T-helper 1 cell treated with Interleukin-12 subunit alpha and Interleukin-12 subunit beta and Interleukin-4 antibody, amounts not matched to agents 30 μg/mL and 1 μg/mL, for 36 hours (primary cell): ENCODE results near the gene LASP1NB.
"Not testable (repeated sequence)": the region's sequence is repeated elsewhere in the genome, so short reads cannot be mapped to it uniquely, and the experiment has no call there.

Experiments used
- H3K27ac Mint-ChIP-seq: one replicate; pipeline ENCODE4 v1.8.0; 2021; ENCODE audit warnings: mild to moderate bottlenecking, mixed read lengths
- H3K27me3 Mint-ChIP-seq: one replicate; pipeline ENCODE4 v1.8.0; 2021; ENCODE audit warnings: low read depth, mixed read lengths
- H3K36me3 Mint-ChIP-seq: one replicate; pipeline ENCODE4 v1.8.0; 2021; ENCODE audit warnings: low read depth, mixed read lengths
- H3K4me1 Mint-ChIP-seq: one replicate; pipeline ENCODE4 v1.8.0; 2021; ENCODE audit warnings: low read depth, mixed read lengths
- H3K4me3 Mint-ChIP-seq: one replicate; pipeline ENCODE4 v1.8.0; 2021; ENCODE audit warnings: mild to moderate bottlenecking, moderate library complexity, mixed read lengths
- H3K9me3 Mint-ChIP-seq: one replicate; pipeline ENCODE4 v1.8.0; 2021; ENCODE audit warnings: mixed read lengths

The LASP1NB gene

GRCh38 chr17:38905375-38905774 is 20.0 kb upstream of the LASP1NB start:
- H3K27me3 Mint-ChIP-seq, result no peaks in the 10 kb centered on the region
- H3K36me3 Mint-ChIP-seq, result peaks cover 37% of the 10 kb centered on the region
- peaks cover 20% of the 10 kb centered on the region for H3K4me1 Mint-ChIP-seq
- no peaks in the 10 kb centered on the region for H3K9me3 Mint-ChIP-seq
- no peak overlapping the region for H3K27ac Mint-ChIP-seq
- no peak overlapping the region for H3K4me3 Mint-ChIP-seq

GRCh38 chr17:38906460-38907228 is 18.8 kb upstream of the LASP1NB start:
- Mint-ChIP-seq H3K9me3 (no peaks in the 10 kb centered on the region), H3K36me3 (peaks cover 32% of the 10 kb centered on the region), H3K27me3 (no peaks in the 10 kb centered on the region), H3K4me3 (no peak overlapping the region), H3K4me1 (peaks cover 14% of the 10 kb centered on the region), H3K27ac (no peak overlapping the region)

- H3K4me3 Mint-ChIP-seq, result no peak overlapping the region
- peaks cover 10% of the 10 kb centered on the region for H3K4me1 Mint-ChIP-seq
- no peaks in the 10 kb centered on the region for H3K27me3 Mint-ChIP-seq
- no peaks in the 10 kb centered on the region for H3K9me3 Mint-ChIP-seq
- H3K27ac Mint-ChIP-seq, result no peak overlapping the region
- peaks cover 26% of the 10 kb centered on the region for H3K36me3 Mint-ChIP-seq
Observed at GRCh38 chr17:38907930-38908675, 17.3 kb upstream of the LASP1NB start.

GRCh38 chr17:38908676-38909181 is 16.7 kb upstream of the LASP1NB start:
- Mint-ChIP-seq H3K27ac (no peak overlapping the region), H3K4me1 (peaks cover 6% of the 10 kb centered on the region), H3K36me3 (peaks cover 20% of the 10 kb centered on the region), H3K9me3 (no peaks in the 10 kb centered on the region), H3K4me3 (no peak overlapping the region), H3K27me3 (no peaks in the 10 kb centered on the region)

- Mint-ChIP-seq H3K27ac (no peak overlapping the region), H3K4me1 (peaks cover 6% of the 10 kb centered on the region), H3K27me3 (no peaks in the 10 kb centered on the region), H3K9me3 (no peaks in the 10 kb centered on the region), H3K4me3 (no peak overlapping the region), H3K36me3 (peaks cover 14% of the 10 kb centered on the region)
Observed at GRCh38 chr17:38910325-38910724, 15.1 kb upstream of the LASP1NB start.

GRCh38 chr17:38911081-38911730 is 14.2 kb upstream of the LASP1NB start:
- H3K4me1 Mint-ChIP-seq, result peaks cover 8% of the 10 kb centered on the region
- H3K27ac Mint-ChIP-seq, result no peak overlapping the region
- no peaks in the 10 kb centered on the region for H3K9me3 Mint-ChIP-seq
- no peaks in the 10 kb centered on the region for H3K27me3 Mint-ChIP-seq
- H3K4me3 Mint-ChIP-seq, result no peak overlapping the region
- peaks cover 9% of the 10 kb centered on the region for H3K36me3 Mint-ChIP-seq

GRCh38 chr17:38911731-38912081 is 13.7 kb upstream of the LASP1NB start:
- not testable (repeated sequence) for H3K4me1 Mint-ChIP-seq, H3K4me3 Mint-ChIP-seq, H3K36me3 Mint-ChIP-seq, H3K9me3 Mint-ChIP-seq, H3K27ac Mint-ChIP-seq, H3K27me3 Mint-ChIP-seq

GRCh38 chr17:38912221-38912813 is 13.1 kb upstream of the LASP1NB start:
- Mint-ChIP-seq H3K4me3 (no peak overlapping the region), H3K36me3 (peaks cover 16% of the 10 kb centered on the region), H3K27ac (no peak overlapping the region), H3K9me3 (no peaks in the 10 kb centered on the region), H3K27me3 (no peaks in the 10 kb centered on the region), H3K4me1 (peaks cover 12% of the 10 kb centered on the region)

- peaks cover 8% of the 10 kb centered on the region for H3K4me1 Mint-ChIP-seq
Observed at GRCh38 chr17:38914741-38915638, 10.4 kb upstream of the LASP1NB start.

GRCh38 chr17:38915639-38915995 is 9.8 kb upstream of the LASP1NB start:
- H3K27ac Mint-ChIP-seq, result no peak overlapping the region

More at GRCh38 chr17:38914741-38915638, 10.4 kb upstream of the LASP1NB start:
- Mint-ChIP-seq H3K27me3 (no peaks in the 10 kb centered on the region), H3K4me3 (no peak overlapping the region), H3K36me3 (peaks cover 25% of the 10 kb centered on the region), H3K27ac (peak overlapping the region; percentile 45), H3K9me3 (no peaks in the 10 kb centered on the region)

GRCh38 chr17:38916771-38917170 is 8.6 kb upstream of the LASP1NB start:
- no peaks in the 10 kb centered on the region for H3K9me3 Mint-ChIP-seq
- H3K27me3 Mint-ChIP-seq, result no peaks in the 10 kb centered on the region
- peaks cover 8% of the 10 kb centered on the region for H3K4me1 Mint-ChIP-seq
- H3K4me3 Mint-ChIP-seq, result no peak overlapping the region
- peaks cover 30% of the 10 kb centered on the region for H3K36me3 Mint-ChIP-seq
- H3K27ac Mint-ChIP-seq, result peak overlapping the region; percentile 10

More at GRCh38 chr17:38915639-38915995, 9.8 kb upstream of the LASP1NB start:
- no peaks in the 10 kb centered on the region for H3K27me3 Mint-ChIP-seq
- peaks cover 8% of the 10 kb centered on the region for H3K4me1 Mint-ChIP-seq
- no peak overlapping the region for H3K4me3 Mint-ChIP-seq
- no peaks in the 10 kb centered on the region for H3K9me3 Mint-ChIP-seq
- peaks cover 29% of the 10 kb centered on the region for H3K36me3 Mint-ChIP-seq

- no peak overlapping the region for H3K4me3 Mint-ChIP-seq
- no peaks in the 10 kb centered on the region for H3K27me3 Mint-ChIP-seq
- no peaks in the 10 kb centered on the region for H3K9me3 Mint-ChIP-seq
- peak overlapping the region; percentile 10 for H3K27ac Mint-ChIP-seq
- H3K36me3 Mint-ChIP-seq, result peaks cover 29% of the 10 kb centered on the region
- peaks cover 8% of the 10 kb centered on the region for H3K4me1 Mint-ChIP-seq
Observed at GRCh38 chr17:38917259-38917658, 8.2 kb upstream of the LASP1NB start.

- H3K27ac Mint-ChIP-seq, result no peak overlapping the region
Observed at GRCh38 chr17:38918129-38918913, 7.1 kb upstream of the LASP1NB start.

More at GRCh38 chr17:38918129-38918913, 7.1 kb upstream of the LASP1NB start:
- Mint-ChIP-seq H3K27me3 (no peaks in the 10 kb centered on the region), H3K9me3 (no peaks in the 10 kb centered on the region), H3K4me1 (peaks cover 8% of the 10 kb centered on the region), H3K4me3 (no peak overlapping the region), H3K36me3 (peaks cover 29% of the 10 kb centered on the region)
